K562 (cell line): Measurements from ENCODE around the gene ACBD6. TPM values are rescaled to one million over a fixed set of nuclear protein-coding genes. Genes with fewer than 3 reads are reported as not detected.
A peak's percentile ranks its signal among the peaks of the same experiment; 100 is the strongest.

Experiments
- ATAC-seq: fragments of 200-7000 bp; cut with Tn5 transposase; 3 replicates; pipeline ENCODE4 v1.9.1; 2020; ENCODE audit warnings: moderate library complexity
- BruUV-seq: library from RNA; stranded (reverse); fragments of 400-500 nt; replicated peaks from 2 replicates; lab custom pipeline; 2021; lab: Mats Ljungman, UMichigan
- CTCF ChIA-PET: fragments of 300-600 bp; formaldehyde crosslinking; extraction: SDS; loops from one replicate; lab custom pipeline; 2021; ENCODE audit warnings: low intra/inter-chr PET ratio; lab: Yijun Ruan, JAX
- POLR2A ChIA-PET: fragments of 300-600, 350-650 bp; sonication (Branson Sonifier 250); formaldehyde crosslinking; extraction: SDS; loops from one replicate; lab custom pipeline; 2021; ENCODE audit warnings: antibody characterized with exemption, inconsistent platforms; lab: Yijun Ruan, JAX
- DNase-seq, 4 experiments: peaks; one replicate each; pipeline versions ENCODE4 v3.0.0 to v3.0.0-alpha.2; 2011 to 2018; ENCODE audit warnings: low spot score in 3 of 4, mixed read lengths in 3 of 4; ENCODE audit errors: extremely low read depth in 1 of 4
- FAIRE-seq: peaks from 2 replicates; lab custom pipeline; 2011; peaks lifted over from hg19 to GRCh38; lab: Jason Lieb, UNC
- H2AFZ ChIP-seq: 2 replicates; pipeline ENCODE4 v1.6.0; 2011; ENCODE audit warnings: low read depth, low read length, control low read depth, inconsistent platforms
- H3K27ac ChIP-seq: fragments of 200-600 bp; 3 replicates; pipeline ENCODE4 v1.8.0; 2011; ENCODE audit warnings: low read depth, mild to moderate bottlenecking, control low read depth, inconsistent platforms, low read length, moderate library complexity, mixed read lengths; ENCODE audit errors: extremely low read depth
- H3K27me3 ChIP-seq, 2 experiments: fragments of 300-600 bp in 1 of 2; 2 replicates in 1 of 2; 3 replicates in 1 of 2; pipeline versions ENCODE4 v1.6.0 to v1.8.0; 2011; ENCODE audit warnings: inconsistent platforms in 2 of 2, low read length in 2 of 2, mild to moderate bottlenecking in 1 of 2, mixed read lengths in 1 of 2, moderate library complexity in 1 of 2; ENCODE audit not compliant: control insufficient read depth in 2 of 2, insufficient read depth in 2 of 2
- H3K36me3 ChIP-seq: fragments of 300-600 bp; 3 replicates; pipeline ENCODE4 v1.8.0; 2011; ENCODE audit warnings: mild to moderate bottlenecking, low read length, inconsistent platforms; ENCODE audit not compliant: control insufficient read depth, insufficient read depth
- H3K4me1 ChIP-seq, 2 experiments: fragments of 200-600 bp in 1 of 2; replicated peaks in 1 of 2; 2 replicates in 1 of 2; 3 replicates in 1 of 2; pipeline versions ENCODE4 v1.5.1 to v1.8.0; 2011; ENCODE audit warnings: inconsistent platforms in 2 of 2, low read length in 2 of 2, mild to moderate bottlenecking in 1 of 2, mixed read lengths in 1 of 2, moderate library complexity in 1 of 2; ENCODE audit not compliant: control insufficient read depth in 2 of 2, insufficient read depth in 2 of 2
- H3K4me2 ChIP-seq: 2 replicates; pipeline ENCODE4 v1.6.1; 2011; ENCODE audit warnings: low read length, control low read depth, inconsistent platforms, mixed read lengths; ENCODE audit not compliant: insufficient read depth
- H3K4me3 ChIP-seq: fragments of 200-600 bp; sonication (generic), shearing (Covaris generic); 2 replicates; pipeline ENCODE4 v1.5.1; 2016; ENCODE audit warnings: control low read depth, inconsistent platforms
- H3K79me2 ChIP-seq: fragments of 200-600 bp; 3 replicates; pipeline ENCODE4 v1.8.0; 2011; ENCODE audit warnings: low read length, inconsistent platforms; ENCODE audit not compliant: control insufficient read depth, insufficient read depth
- H3K9ac ChIP-seq, 2 experiments: 2 replicates each; pipeline versions ENCODE4 v1.6.0 to v1.6.1; 2011; ENCODE audit warnings: low read depth in 2 of 2, low read length in 2 of 2, control low read depth in 1 of 2, inconsistent platforms in 1 of 2, mild to moderate bottlenecking in 1 of 2, mixed read lengths in 1 of 2; ENCODE audit not compliant: insufficient read depth in 1 of 2
- H3K9me1 ChIP-seq: one replicate; pipeline ENCODE4 v1.6.0; 2011; ENCODE audit warnings: inconsistent platforms, mild to moderate bottlenecking, low read length, moderate library complexity; ENCODE audit not compliant: control insufficient read depth, insufficient read depth
- H3K9me3 ChIP-seq: replicated peaks from 2 replicates; pipeline ENCODE4 v1.5.1; 2011; ENCODE audit warnings: low read depth, low read length, inconsistent platforms; ENCODE audit not compliant: control insufficient read depth, insufficient read depth
- H4K20me1 ChIP-seq: replicated peaks from 2 replicates; pipeline ENCODE4 v1.6.1; 2011; ENCODE audit warnings: low read length, inconsistent platforms, mixed read lengths; ENCODE audit not compliant: control insufficient read depth, insufficient read depth
- BCOR ChIP-seq: fragments of 450-650 bp; IDR thresholded peaks from 2 replicates; pipeline ENCODE4 v1.6.1; 2016
- BHLHE40 ChIP-seq: IDR thresholded peaks from 2 replicates; pipeline ENCODE4 v1.6.1; 2011; ENCODE audit warnings: low read length, improper control_type of control experiment
- CAMTA2 ChIP-seq: fragments of 250-450 bp; sonication (Bioruptor Pico); conservative IDR thresholded peaks from 2 replicates; pipeline ENCODE4 v1.5.1; 2022
- CBFA2T2 ChIP-seq: fragments of 450-650 bp; conservative IDR thresholded peaks from 2 replicates; pipeline ENCODE4 v1.6.1; 2017; ENCODE audit warnings: mild to moderate bottlenecking
- DPF2 ChIP-seq: fragments of 450-650 bp; IDR thresholded peaks from 2 replicates; pipeline ENCODE4 v1.6.1; 2016
- ETV6 ChIP-seq, 3 experiments: fragments of 150-350 bp in 1 of 3; sonication (generic) in 1 of 3; formaldehyde crosslinking in 1 of 3; IDR thresholded peaks; 2 replicates each; pipeline versions ENCODE4 v1.6.1 to v1.8.0; 2014 to 2022; ENCODE audit warnings: borderline replicate concordance in 2 of 3, low read depth in 2 of 3, antibody characterized with exemption in 1 of 3, low read length in 1 of 3, mild to moderate bottlenecking in 1 of 3, missing genetic modification reagents in 1 of 3
- GATA2 ChIP-seq: sonication (generic); formaldehyde crosslinking; IDR thresholded peaks from 2 replicates; pipeline ENCODE4 v1.4.0; 2020; ENCODE audit warnings: mild to moderate bottlenecking, missing genetic modification reagents
- MCM5 ChIP-seq: fragments of 450-650 bp; IDR thresholded peaks from 2 replicates; pipeline ENCODE4 v1.6.1; 2016; ENCODE audit warnings: low read depth
- SMARCA4 ChIP-seq: fragments of 450-650 bp; IDR thresholded peaks from 2 replicates; pipeline ENCODE4 v1.6.1; 2016
- SMARCC2 ChIP-seq: fragments of 450-650 bp; IDR thresholded peaks from 2 replicates; pipeline ENCODE4 v1.6.1; 2017; ENCODE audit warnings: antibody characterized with exemption, moderate library complexity, mild to moderate bottlenecking, low read depth
- TARDBP ChIP-seq: fragments of 450-650 bp; IDR thresholded peaks from 2 replicates; pipeline ENCODE4 v1.6.1; 2016
- TCF3 ChIP-seq: sonication (generic); formaldehyde crosslinking; IDR thresholded peaks from 2 replicates; pipeline ENCODE4 v1.4.0; 2020; ENCODE audit warnings: mild to moderate bottlenecking, missing genetic modification reagents
- TFE3 ChIP-seq: fragments of 450-650 bp; formaldehyde crosslinking; IDR thresholded peaks from 2 replicates; pipeline ENCODE4 v1.4.0; 2020; ENCODE audit warnings: mild to moderate bottlenecking, mixed read lengths
- TRIM25 ChIP-seq: fragments of 450-650 bp; IDR thresholded peaks from 2 replicates; pipeline ENCODE4 v1.7.0; 2016; ENCODE audit warnings: borderline replicate concordance
- ZBTB7A ChIP-seq: IDR thresholded peaks from 2 replicates; pipeline ENCODE4 v1.6.1; 2011; ENCODE audit warnings: low read depth, mild to moderate bottlenecking, low read length, moderate library complexity, borderline replicate concordance; ENCODE audit not compliant: control insufficient read depth
- ZKSCAN3 ChIP-seq: fragments of 250-450 bp; sonication (Bioruptor Pico); IDR thresholded peaks from 2 replicates; pipeline ENCODE4 v1.4.0; 2020
- ZNF134 ChIP-seq: fragments of 250-450 bp; sonication (Bioruptor Pico); conservative IDR thresholded peaks from 2 replicates; pipeline ENCODE4 v1.4.0; 2020
- ZNF511 ChIP-seq: sonication (generic); formaldehyde crosslinking; IDR thresholded peaks from 2 replicates; pipeline ENCODE4 v1.8.0; 2022; ENCODE audit warnings: mild to moderate bottlenecking, missing genetic modification reagents
- ZNF707 ChIP-seq: fragments of 250-450 bp; sonication (Bioruptor Pico); conservative IDR thresholded peaks from 2 replicates; pipeline ENCODE4 v1.8.0; 2022; ENCODE audit warnings: inconsistent platforms, mild to moderate bottlenecking, moderate library complexity
- WGBS: fragments of 100-300 bp; shearing (Covaris generic); methylation state at CpG from one replicate; pipeline ENCODE4 v1.1.6; 2016; ENCODE audit warnings: low coverage, mixed read lengths; ENCODE audit not compliant: insufficient coverage; ENCODE audit errors: missing lambda C conversion rate; 5-methylcytosine and 5-hydroxymethylcytosine counted together
- in situ Hi-C: fragments of 300-500 bp; cut with MboI; formaldehyde crosslinking; loops from 4 replicates; pipeline ENCODE4 v1.15.0; 2018; ENCODE audit warnings: inconsistent platforms, mixed read lengths
- intact Hi-C: fragments of 100-400 bp; cut with micrococcal nuclease; formaldehyde crosslinking; loops from 2 replicates; pipeline ENCODE4 v1.14.2; 2022
- polyA plus RNA-seq, 8 experiments: library from polyadenylated mRNA; depleted of rRNA in 4 of 8; stranded (reverse) in 5 of 8; unstranded in 3 of 8; fragments of >200 nt; fragmentation: Nextera tagmentation in 2 of 8; fragmentation: Illumina TruSeq in 1 of 8; extraction: Ambion mirVana in 2 of 8; extraction: Trizol in 1 of 8; gene quantifications; 2 replicates each; pipeline versions ENCODE4 v1.2.1 to v1.2.3, GENCODE V29; 2011 to 2014; ENCODE audit warnings: inconsistent platforms in 1 of 8, missing spikeins in 1 of 8
- total RNA-seq, 7 experiments: library from RNA; depleted of rRNA in 6 of 7; stranded (reverse); fragments of >200 nt in 6 of 7; fragmentation: Illumina TruSeq in 2 of 7; extraction: Trizol in 2 of 7; gene quantifications; 2 replicates each; pipeline versions ENCODE4 v1.2.1 to v1.2.3, GENCODE V29; 2011 to 2021; ENCODE audit warnings: low replicate concordance in 1 of 7

Gene ACBD6
- total and polyA plus RNA-seq, 9 of the 15 experiments (the other 6 are each of a cell fraction or from before 2014, with no cell fraction given), result 16.9 to 107 (median 77.7) TPM

GRCh38 chr1:180271272-180272255, 230.8 kb downstream of the ACBD6 start:
- peak overlapping the region in 1 of 2 experiments; percentile 63; a peak in 2 of 4 replicates for H3K9ac ChIP-seq
- in situ Hi-C loops, result loop anchor here (25.0 kb wide), 1 partner anchor 891 kb away; no protein-coding TSS in a partner anchor
- TF ChIP-seq TARDBP, result no peak
- peak; percentile 51; the same call in 1 of the 2 replicates for TF ChIP-seq GATA2 (CRISPR knock-in tag)
- TF ChIP-seq CBFA2T2, result peak; percentile 81
- no peak for TF ChIP-seq ZNF707 (CRISPR knock-in tag)
- TF ChIP-seq BHLHE40, result peak; percentile 96
- peak; percentile 80 for TF ChIP-seq DPF2
- no peak for TF ChIP-seq ETV6 (IDR thresholded peaks at IDR 0.05; ENCODE audit: borderline replicate concordance in 1 of 2, low read depth in 2 of 2, low read length in 1 of 2)
- TF ChIP-seq ETV6 (CRISPR knock-in tag; IDR thresholded peaks at IDR 0.05; ENCODE audit: borderline replicate concordance), result no peak
- TF ChIP-seq SMARCA4, result peak; percentile 78
- no peak for TF ChIP-seq TFE3
- peak; percentile 60; the same call in 1 of the 2 replicates for TF ChIP-seq ZBTB7A
- TF ChIP-seq MCM5, result no peak
- TF ChIP-seq ZKSCAN3 (CRISPR knock-in tag), result no peak
- 0 out of 2 replicates have a peak, but pooled peaks have one; percentile 38 for TF ChIP-seq SMARCC2
- TF ChIP-seq BCOR, result 0 out of 2 replicates have a peak, but pooled peaks have one; percentile 21
- TF ChIP-seq ZNF511 (CRISPR knock-in tag), result no peak
- peak; percentile 88 for TF ChIP-seq TCF3 (CRISPR knock-in tag)
- TF ChIP-seq ZNF134 (CRISPR knock-in tag), result no peak
- TF ChIP-seq TRIM25, result no peak
- TF ChIP-seq CAMTA2 (CRISPR knock-in tag), result no peak

More at GRCh38 chr1:180271272-180272255, 230.8 kb downstream of the ACBD6 start:
- Histone ChIP-seq H3K27me3 (no peaks in the 10 kb centered on the region), H3K9me1 (peaks cover 11% of the 10 kb centered on the region), H2AFZ (no peak overlapping the region; the same call in 1 of the 2 replicates), H3K4me2 (no peak overlapping the region), H3K4me1 (peaks cover 16% of the 10 kb centered on the region in 2 experiments), H3K4me3 (no peak overlapping the region), H4K20me1 (no peaks in the 10 kb centered on the region), H3K79me2 (no peaks in the 10 kb centered on the region), H3K36me3 (peaks cover 18% of the 10 kb centered on the region; the same call in 2 of the 3 replicates), H3K27ac (no peak overlapping the region), H3K9me3 (no peaks in the 10 kb centered on the region)
- BruUV-seq, result no TSS peak
- CTCF ChIA-PET, result no interaction called here
- POLR2A ChIA-PET, result interaction anchor here (0.6 to 5.1 kb wide), 6 partner anchors 10 to 672 kb away, joined by 3 to 17 read pairs (median 8); no protein-coding TSS in a partner anchor
- ATAC-seq, result peak; percentile 79
- peak; percentile 53 to 80 (median 66) for DNase-seq
- WGBS, result 39% methylated on average over 22 of the region's 23 CpGs
- peak; percentile 87 for FAIRE-seq
- intact Hi-C loops, result no loop called here
